GM12801 (cell line): Measurements from ENCODE around the gene PI4K2A.

ENCODE experiments used
- TF ChIP-seq, protein P1 (sequence below): IDR thresholded peaks from one replicate; pipeline ENCODE4 v1.5.1; 2011; ENCODE audit warnings: control low read depth; ENCODE audit not compliant: insufficient read length; ENCODE audit errors: extremely low read depth

Gene PI4K2A

DNA sequence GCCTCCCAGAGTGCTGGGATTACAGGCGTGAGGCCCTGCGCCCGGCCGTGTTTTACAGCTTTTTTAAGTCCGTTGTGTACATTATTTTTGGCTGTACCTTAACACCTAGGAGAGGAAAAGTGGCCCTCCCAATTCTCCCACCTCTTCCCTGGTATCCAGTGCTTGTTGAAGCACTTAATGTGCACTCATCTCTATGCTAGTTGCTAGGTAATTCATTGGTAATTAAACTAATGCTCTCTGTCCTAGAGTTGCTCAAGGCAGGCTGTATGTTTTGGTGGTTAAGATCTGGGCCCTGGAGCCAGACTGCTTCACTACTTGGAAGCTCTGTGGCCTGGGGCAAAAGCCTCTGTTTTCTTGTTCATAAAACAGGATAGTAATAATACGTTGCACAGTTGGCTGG, 27.0 kb downstream of the PI4K2A start:
- TF ChIP-seq, protein P1, sequence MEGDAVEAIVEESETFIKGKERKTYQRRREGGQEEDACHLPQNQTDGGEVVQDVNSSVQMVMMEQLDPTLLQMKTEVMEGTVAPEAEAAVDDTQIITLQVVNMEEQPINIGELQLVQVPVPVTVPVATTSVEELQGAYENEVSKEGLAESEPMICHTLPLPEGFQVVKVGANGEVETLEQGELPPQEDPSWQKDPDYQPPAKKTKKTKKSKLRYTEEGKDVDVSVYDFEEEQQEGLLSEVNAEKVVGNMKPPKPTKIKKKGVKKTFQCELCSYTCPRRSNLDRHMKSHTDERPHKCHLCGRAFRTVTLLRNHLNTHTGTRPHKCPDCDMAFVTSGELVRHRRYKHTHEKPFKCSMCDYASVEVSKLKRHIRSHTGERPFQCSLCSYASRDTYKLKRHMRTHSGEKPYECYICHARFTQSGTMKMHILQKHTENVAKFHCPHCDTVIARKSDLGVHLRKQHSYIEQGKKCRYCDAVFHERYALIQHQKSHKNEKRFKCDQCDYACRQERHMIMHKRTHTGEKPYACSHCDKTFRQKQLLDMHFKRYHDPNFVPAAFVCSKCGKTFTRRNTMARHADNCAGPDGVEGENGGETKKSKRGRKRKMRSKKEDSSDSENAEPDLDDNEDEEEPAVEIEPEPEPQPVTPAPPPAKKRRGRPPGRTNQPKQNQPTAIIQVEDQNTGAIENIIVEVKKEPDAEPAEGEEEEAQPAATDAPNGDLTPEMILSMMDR = no peak

DNA sequence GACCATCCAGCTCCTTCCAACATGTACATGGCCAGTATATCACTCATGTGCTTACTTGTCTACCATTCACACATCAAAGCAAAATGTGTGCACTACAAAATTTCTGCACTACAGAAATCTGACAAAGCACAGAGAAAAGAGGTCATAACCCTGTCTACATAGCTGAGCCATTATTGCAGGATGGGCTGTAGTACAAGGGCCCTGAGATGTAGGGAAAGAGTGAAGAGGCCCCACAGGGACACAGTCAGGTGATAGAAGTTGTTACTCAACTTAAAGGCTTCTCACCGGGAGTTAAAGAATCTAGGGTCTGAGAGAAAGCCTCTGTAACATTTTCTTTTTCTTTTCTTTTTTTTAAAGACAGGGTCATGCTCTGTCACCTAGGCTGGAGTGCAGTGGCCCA, 29.1 kb downstream of the PI4K2A start:
- TF ChIP-seq, protein P1 = no peak

DNA sequence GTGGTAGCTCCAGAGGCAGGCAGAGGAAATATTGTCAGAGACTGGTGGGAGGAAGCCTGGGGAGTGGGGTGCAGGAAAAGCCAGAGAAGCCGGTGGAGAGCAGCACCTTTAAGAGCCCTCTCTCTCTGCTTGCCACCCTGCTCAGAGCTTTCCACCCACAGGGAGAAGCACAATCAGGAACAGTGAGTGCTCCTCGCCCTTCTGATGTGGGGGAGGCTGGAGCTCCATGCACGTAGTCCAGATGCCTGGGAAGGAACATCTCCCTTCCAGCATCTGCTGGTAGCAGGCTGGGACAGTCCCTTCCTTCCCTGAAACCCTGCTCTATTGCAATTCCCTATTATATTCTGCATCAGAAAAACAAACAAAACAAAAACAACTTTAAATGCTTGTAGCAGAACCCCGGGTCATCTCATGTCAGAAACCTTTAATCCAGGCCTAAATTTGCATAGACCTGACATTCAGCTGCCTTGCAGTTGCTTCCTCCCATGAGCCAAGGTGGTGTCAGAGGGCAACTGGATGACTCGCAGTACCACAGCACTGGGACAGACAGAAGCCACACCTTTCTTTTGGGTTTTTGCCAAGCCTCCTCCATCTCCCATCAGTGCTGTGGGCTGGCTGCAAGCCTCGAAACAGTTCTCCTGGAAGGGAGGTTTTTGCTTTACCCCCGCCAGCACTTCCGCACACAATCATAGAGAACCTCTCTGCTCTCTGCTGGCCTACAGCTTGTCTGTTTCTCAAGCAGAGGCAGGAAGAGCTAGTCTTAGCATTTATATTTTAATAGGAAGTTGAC, 33.5 kb downstream of the PI4K2A start:
- TF ChIP-seq, protein P1 = no peak

DNA sequence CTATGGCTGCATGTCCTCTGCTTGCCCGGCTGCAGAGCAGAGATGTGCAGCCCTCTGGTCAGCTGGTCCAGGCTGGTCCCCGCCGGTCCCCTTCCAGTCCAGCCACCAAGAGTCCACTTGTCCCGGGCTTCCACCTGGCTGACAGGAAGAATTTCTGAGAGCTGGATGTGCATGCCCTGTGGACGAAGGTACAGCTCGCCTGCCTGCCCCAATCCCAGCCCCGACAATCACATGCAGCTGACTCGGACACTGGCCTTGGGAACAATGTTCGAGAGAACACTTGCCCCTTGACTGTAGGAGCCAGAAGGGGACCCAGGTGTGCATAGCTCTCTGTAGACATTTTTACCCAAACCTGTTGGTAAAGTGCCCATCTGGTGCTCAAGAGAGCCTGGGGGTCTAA, 34.8 kb downstream of the PI4K2A start:
- TF ChIP-seq, protein P1 = no peak

DNA sequence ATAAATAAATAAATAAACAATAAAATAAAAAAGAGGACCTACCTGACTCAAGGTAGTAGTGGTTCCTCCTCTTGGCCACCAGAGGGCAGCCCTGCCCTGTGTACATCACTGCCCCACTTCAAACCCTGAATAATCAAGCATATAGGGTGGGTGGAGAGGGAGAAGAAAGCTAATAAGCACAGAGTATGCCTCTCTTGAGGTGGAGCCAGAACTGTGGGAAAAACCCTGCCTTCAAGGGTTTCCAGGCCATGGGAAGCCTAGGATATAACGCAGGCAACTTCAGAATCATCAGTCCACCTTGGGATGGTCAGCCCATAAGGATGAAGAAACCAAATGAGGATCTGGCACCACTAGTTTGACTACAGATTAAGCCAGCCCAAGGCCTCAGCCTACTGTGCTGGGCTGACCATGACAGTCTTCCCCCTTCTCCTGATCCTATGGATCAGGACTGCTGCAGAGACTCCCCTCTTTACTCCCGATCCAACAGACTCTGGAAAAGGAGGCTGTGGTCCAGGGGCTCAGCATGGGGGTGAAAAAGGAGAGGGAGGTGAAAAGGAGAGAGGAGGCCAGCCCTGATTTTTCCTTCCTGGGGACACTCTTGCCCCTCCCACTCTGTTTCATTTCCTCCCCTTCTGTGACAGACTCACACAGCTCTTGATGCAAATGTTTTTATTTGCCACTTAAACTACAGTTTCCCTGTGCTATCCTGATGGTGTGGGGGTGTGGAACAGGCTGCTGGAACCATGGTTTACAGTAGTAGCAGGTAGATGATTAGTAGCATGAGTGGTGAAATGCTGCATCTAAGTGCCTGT, 36.5 kb downstream of the PI4K2A start:
- TF ChIP-seq, protein P1 = no peak

DNA sequence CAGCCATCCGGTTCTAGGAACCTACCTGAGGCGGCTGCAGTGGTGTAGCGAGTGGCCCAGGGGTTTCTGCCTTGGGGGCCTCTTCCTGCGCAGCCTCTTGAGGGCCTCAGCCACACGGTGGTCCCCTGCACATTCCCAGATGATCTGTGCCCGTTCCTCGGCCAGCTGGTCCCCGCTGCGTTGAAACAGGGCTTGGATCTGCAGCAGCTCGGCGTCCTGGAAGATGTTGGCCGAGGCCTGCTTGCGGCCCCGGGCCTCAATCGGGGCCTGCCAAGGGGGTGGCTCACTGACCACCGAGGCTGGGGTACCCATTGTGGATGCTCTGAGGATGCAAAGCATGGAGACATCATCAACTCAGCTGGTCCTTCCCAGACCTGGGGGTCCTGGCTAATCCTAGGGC, 39.1 kb downstream of the PI4K2A start:
- TF ChIP-seq, protein P1 = no peak

DNA sequence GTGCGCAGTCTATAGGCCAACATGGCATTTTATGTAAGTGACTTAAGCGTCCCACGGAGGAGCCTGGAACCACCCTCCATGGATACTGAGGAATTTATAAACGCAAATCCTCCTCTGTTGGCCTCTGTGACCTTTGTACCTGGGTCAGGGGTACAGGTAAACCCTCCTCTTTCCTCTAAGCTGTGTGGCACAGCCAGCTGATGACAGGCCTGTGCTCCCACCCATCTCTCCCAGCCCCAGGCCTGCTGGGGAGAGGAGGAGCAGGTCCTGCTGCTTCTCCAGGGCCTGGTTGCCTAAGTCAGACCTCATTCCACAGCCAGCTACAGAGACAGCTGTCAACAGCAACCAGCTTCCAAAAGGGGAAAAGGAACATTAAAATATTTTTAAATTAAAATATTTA, 41.6 kb downstream of the PI4K2A start:
- TF ChIP-seq, protein P1 = no peak
